AG10803 (cell line): ENCODE measurements around the gene AKAP14.
"Not testable (repeated sequence)": the region's sequence is repeated elsewhere in the genome, so short reads cannot be mapped to it uniquely, and the experiment has no call there.

Experiments
- DNase-seq: peaks from one replicate; pipeline ENCODE4 v3.0.0; 2010; ENCODE audit warnings: low read depth
- H3K4me3 ChIP-seq: 2 replicates; pipeline ENCODE4 v1.5.1; 2011; ENCODE audit warnings: mild to moderate bottlenecking, low read length, control low read depth
- CTCF ChIP-seq: conservative IDR thresholded peaks from 2 replicates; pipeline ENCODE4 v1.5.1; 2011; ENCODE audit warnings: mild to moderate bottlenecking, low read length, control low read depth, inconsistent platforms

Gene AKAP14

DNA sequence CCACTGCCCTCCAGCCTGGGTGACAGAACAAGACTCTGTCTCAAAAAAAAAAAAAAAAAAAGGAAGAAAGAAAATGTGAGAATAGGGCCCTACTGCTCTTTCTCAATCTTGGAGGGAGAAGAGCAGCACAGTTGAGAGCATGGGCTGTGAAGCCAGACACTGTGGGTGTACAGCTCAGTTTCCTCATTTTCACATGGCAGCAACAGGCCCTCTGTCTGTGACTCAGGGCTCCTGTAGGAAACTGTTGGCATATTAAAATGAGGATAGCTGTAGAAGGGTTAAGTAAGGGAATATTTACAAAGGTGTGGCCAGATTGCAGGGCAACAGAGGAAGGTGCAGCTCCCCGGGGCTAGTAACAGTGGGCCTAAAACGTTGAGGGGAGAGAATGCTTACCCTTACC is 3.4 kb downstream of the AKAP14 start:
- TF ChIP-seq CTCF = no peak
- no peak for DNase-seq

GRCh38 chrX:119900976-119901375 is 5.3 kb downstream of the AKAP14 start:
- H3K4me3 ChIP-seq = no peak overlapping the region
- no peak for TF ChIP-seq CTCF
- DNase-seq = no peak

More for the DNA sequence above, 3.4 kb downstream of the AKAP14 start:
- no peak overlapping the region for H3K4me3 ChIP-seq

DNA sequence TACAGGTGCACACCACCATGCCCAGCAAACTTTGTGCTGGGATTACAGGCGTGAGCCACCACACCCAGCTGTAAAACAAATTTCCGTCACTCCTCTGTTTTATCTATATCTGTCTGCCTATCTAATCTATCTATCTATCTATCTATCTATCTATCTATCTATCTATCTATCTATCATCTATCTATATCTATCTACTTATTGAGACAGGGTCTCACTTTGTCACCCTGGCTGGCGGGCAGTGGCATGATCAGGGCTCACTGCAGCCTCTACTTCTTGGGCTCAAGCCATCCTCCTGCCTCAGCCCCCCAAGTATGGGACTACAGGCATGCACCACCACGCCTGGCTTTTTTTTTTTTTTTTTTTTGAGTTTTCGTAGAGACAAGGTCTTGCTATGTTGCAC is 20.6 kb downstream of the AKAP14 start:
- H3K4me3 ChIP-seq = no peak overlapping the region
- no peak for TF ChIP-seq CTCF
- no peak for DNase-seq

- no peak for DNase-seq
- no peak for TF ChIP-seq CTCF
- H3K4me3 ChIP-seq = no peak overlapping the region
Observed at GRCh38 chrX:119917877-119918276, 22.2 kb downstream of the AKAP14 start.

GRCh38 chrX:119919835-119920585 is 24.3 kb downstream of the AKAP14 start:
- no peak overlapping the region for H3K4me3 ChIP-seq
- no peak for TF ChIP-seq CTCF
- DNase-seq = no peak

DNA sequence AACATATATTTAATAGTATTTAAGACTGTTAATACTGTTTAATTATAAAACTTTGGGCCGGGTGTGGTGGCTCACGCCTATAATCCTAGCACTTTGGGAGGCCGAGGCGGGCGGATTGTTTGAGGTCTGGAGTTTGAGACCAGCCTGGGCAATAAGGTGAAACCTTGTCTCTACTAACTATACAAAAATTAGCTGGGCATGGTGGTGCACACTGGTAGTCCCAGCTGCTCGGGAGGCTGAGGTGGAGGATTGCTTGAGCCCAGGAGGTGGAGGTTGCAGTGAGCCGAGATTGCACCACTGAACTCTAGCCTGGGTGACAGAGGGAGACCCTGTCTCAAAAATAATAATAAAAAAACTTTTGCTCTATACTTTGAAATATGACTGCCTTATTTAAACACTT is 26.7 kb downstream of the AKAP14 start:
- not testable (repeated sequence) for H3K4me3 ChIP-seq, DNase-seq

- no peak for TF ChIP-seq CTCF
- no peak for DNase-seq
- H3K4me3 ChIP-seq = no peak overlapping the region
Observed at GRCh38 chrX:119935215-119935874, 39.7 kb downstream of the AKAP14 start.
